ENCODE data around the gene KCNQ1. TPM values are rescaled to one million over a fixed set of nuclear protein-coding genes. Genes with fewer than 3 reads are reported as not detected.

The KCNQ1 gene
- polyA plus RNA-seq, 1 donor (not counting 4 experiments of a cell fraction or from before 2014, with no cell fraction given) = not detected

DNA sequence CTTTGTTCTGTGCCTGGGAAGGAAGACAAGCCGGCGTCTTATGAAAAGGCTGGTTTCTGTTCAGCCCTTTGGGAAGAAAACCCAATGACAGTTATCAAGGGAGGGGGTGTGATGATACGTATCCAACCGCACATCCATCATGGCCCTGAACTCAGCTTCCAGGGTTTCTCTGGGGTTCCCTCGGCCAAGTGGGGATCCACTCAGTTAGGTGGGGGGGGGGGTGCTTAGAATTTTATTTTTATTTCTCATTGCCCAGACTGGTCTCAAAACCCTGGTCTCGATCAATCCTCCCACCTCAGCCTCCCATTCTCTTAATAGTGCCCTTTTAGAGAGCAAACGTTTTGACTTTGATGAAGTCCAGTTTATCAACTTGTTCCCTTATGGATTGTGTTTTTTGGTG lies 25.7 kb downstream of the KCNQ1 start:
- H3K79me2 ChIP-seq (ENCODE audit: control insufficient read depth, insufficient read depth, low read length) = no peaks in the 10 kb centered on the region
- FAIRE-seq (no peak), DNase-seq (ENCODE audit: low read depth, low spot score) (no peak)
- H3K36me3 ChIP-seq (ENCODE audit: control insufficient read depth in 2 of 2, extremely low read depth in 1 of 2, insufficient read depth in 2 of 2, low read length in 2 of 2) = no peaks in the 10 kb centered on the region
- H2AFZ ChIP-seq (ENCODE audit: control insufficient read depth, low read length) = no peak overlapping the region
- H3K9me1 ChIP-seq (ENCODE audit: control insufficient read depth, extremely low read depth, insufficient read depth, low read length) = no peaks in the 10 kb centered on the region
- H3K9me3 ChIP-seq (ENCODE audit: control insufficient read depth, low read depth, low read length) = no peaks in the 10 kb centered on the region
- H3K4me1 ChIP-seq (ENCODE audit: control insufficient read depth, extremely low read depth, insufficient read depth, low read length) = no peaks in the 10 kb centered on the region
- H3K27me3 ChIP-seq (ENCODE audit: control insufficient read depth, extremely low read depth, insufficient read depth, low read length) = no peaks in the 10 kb centered on the region
- H3K4me2 ChIP-seq (ENCODE audit: control insufficient read depth, extremely low read depth, insufficient read depth, low read depth, low read length) = no peak overlapping the region
- no peaks in the 10 kb centered on the region for H4K20me1 ChIP-seq (ENCODE audit: control insufficient read depth, extremely low read depth, insufficient read depth, low read length)
- H3K4me3 ChIP-seq (ENCODE audit: control insufficient read depth in 2 of 3, extremely low read depth in 1 of 3, insufficient read depth in 2 of 3, low read depth in 1 of 3, low read length in 3 of 3) = no peak overlapping the region
- H3K27ac ChIP-seq (ENCODE audit: control insufficient read depth, insufficient read depth, low read length) = no peak overlapping the region
- dilution Hi-C loops (cut with MboI; ENCODE audit: extremely low pct_ligation_motif_present, low sequenced_read_pairs) = no loop called here
- no peak overlapping the region for H3K9ac ChIP-seq (ENCODE audit: control insufficient read depth, extremely low read depth, insufficient read depth, low read length)
- TF ChIP-seq EZH2 (IDR thresholded peaks at IDR 0.05; ENCODE audit: low read length) = no peak
- TF ChIP-seq, protein P1, sequence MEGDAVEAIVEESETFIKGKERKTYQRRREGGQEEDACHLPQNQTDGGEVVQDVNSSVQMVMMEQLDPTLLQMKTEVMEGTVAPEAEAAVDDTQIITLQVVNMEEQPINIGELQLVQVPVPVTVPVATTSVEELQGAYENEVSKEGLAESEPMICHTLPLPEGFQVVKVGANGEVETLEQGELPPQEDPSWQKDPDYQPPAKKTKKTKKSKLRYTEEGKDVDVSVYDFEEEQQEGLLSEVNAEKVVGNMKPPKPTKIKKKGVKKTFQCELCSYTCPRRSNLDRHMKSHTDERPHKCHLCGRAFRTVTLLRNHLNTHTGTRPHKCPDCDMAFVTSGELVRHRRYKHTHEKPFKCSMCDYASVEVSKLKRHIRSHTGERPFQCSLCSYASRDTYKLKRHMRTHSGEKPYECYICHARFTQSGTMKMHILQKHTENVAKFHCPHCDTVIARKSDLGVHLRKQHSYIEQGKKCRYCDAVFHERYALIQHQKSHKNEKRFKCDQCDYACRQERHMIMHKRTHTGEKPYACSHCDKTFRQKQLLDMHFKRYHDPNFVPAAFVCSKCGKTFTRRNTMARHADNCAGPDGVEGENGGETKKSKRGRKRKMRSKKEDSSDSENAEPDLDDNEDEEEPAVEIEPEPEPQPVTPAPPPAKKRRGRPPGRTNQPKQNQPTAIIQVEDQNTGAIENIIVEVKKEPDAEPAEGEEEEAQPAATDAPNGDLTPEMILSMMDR (optimal IDR thresholded peaks at IDR 0.05 in 1 of 3, IDR thresholded peaks at IDR 0.05 in 1 of 3, conservative IDR thresholded peaks at IDR 0.05 in 1 of 3; ENCODE audit: extremely low read depth in 1 of 3, insufficient read depth in 2 of 3, low read length in 3 of 3) = no peak

DNA sequence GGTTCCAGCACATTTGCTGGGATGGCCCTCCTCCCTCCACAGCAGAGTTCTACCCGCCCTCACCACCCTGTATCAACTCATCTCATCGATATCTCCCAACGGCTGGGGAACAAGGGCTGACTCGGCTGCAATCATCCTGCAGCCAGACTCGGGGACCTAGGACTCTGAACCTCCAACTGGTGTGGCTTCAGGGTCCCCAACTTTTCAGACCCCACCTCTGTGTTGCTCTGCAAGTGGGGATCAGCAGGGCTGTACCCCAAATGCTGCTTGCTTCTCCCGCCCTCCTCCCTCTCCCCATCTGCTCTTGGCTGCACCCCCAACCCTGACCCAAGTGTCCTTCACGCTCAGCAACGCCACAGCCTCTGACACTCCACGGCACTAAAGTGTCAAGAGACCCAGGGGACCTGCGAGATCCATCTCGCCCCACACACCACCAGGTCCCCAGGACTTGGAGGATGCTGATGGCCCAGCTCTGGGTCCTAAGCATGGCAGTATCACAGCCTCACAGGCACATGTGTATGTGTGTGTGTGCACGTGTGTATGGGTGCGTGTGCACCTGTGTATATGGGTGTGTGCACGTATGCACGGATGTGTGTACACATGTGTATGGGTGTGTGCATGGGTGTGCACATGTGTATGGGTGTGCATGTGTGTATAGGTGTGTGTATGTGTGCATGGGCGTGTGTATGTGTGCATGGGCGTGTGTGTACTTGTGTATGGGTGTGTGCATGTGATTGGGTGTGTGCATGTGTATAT lies 26.4 kb downstream of the KCNQ1 start:
- Histone ChIP-seq H3K9ac (ENCODE audit: control insufficient read depth, extremely low read depth, insufficient read depth, low read length) (no peak overlapping the region), H2AFZ (ENCODE audit: control insufficient read depth, low read length) (no peak overlapping the region), H3K27me3 (ENCODE audit: control insufficient read depth, extremely low read depth, insufficient read depth, low read length) (no peaks in the 10 kb centered on the region), H3K4me1 (ENCODE audit: control insufficient read depth, extremely low read depth, insufficient read depth, low read length) (no peaks in the 10 kb centered on the region), H3K4me3 (ENCODE audit: control insufficient read depth in 2 of 3, extremely low read depth in 1 of 3, insufficient read depth in 2 of 3, low read depth in 1 of 3, low read length in 3 of 3) (no peak overlapping the region), H3K4me2 (ENCODE audit: control insufficient read depth, extremely low read depth, insufficient read depth, low read depth, low read length) (no peak overlapping the region), H3K9me1 (ENCODE audit: control insufficient read depth, extremely low read depth, insufficient read depth, low read length) (no peaks in the 10 kb centered on the region), H3K9me3 (ENCODE audit: control insufficient read depth, low read depth, low read length) (no peaks in the 10 kb centered on the region), H3K36me3 (ENCODE audit: control insufficient read depth in 2 of 2, extremely low read depth in 1 of 2, insufficient read depth in 2 of 2, low read length in 2 of 2) (no peaks in the 10 kb centered on the region), H3K27ac (ENCODE audit: control insufficient read depth, insufficient read depth, low read length) (no peak overlapping the region), H4K20me1 (ENCODE audit: control insufficient read depth, extremely low read depth, insufficient read depth, low read length) (no peaks in the 10 kb centered on the region), H3K79me2 (ENCODE audit: control insufficient read depth, insufficient read depth, low read length) (no peaks in the 10 kb centered on the region)
- dilution Hi-C loops (cut with MboI; ENCODE audit: extremely low pct_ligation_motif_present, low sequenced_read_pairs) = no loop called here
- TF ChIP-seq EZH2 (IDR thresholded peaks at IDR 0.05; ENCODE audit: low read length) = no peak
- TF ChIP-seq, protein P1 (optimal IDR thresholded peaks at IDR 0.05 in 1 of 3, IDR thresholded peaks at IDR 0.05 in 1 of 3, conservative IDR thresholded peaks at IDR 0.05 in 1 of 3; ENCODE audit: extremely low read depth in 1 of 3, insufficient read depth in 2 of 3, low read length in 3 of 3) = no peak
- FAIRE-seq (no peak), DNase-seq (ENCODE audit: low read depth, low spot score) (no peak)

All from keratinocyte (primary cell).